ENCODE results near the gene PCDHB7.
"Not testable (repeated sequence)": the region's sequence is repeated elsewhere in the genome, so short reads cannot be mapped to it uniquely, and the experiment has no call there.

The PCDHB7 gene

GRCh38 chr5:141179876-141180275, 7.4 kb downstream of the PCDHB7 start:
- DNase-seq (ENCODE audit: low read depth in 1 of 2, low spot score in 1 of 2): not testable (repeated sequence)

GRCh38 chr5:141180313-141180712, 7.9 kb downstream of the PCDHB7 start:
- no peak for DNase-seq (ENCODE audit: low read depth in 1 of 2, low spot score in 1 of 2)

GRCh38 chr5:141182248-141182647, 9.8 kb downstream of the PCDHB7 start, which contains the start of gene PCDHB16:
Gene PCDHB16 (plus strand): TSS chr5:141182387. CDS start chr5:141182560, 173 bp downstream.
- DNase-seq (ENCODE audit: low read depth in 1 of 2, low spot score in 1 of 2): no peak

- DNase-seq (ENCODE audit: low read depth in 1 of 2, low spot score in 1 of 2): not testable (repeated sequence)
Observed at GRCh38 chr5:141184117-141184855, 11.8 kb downstream of the PCDHB7 start.

- DNase-seq (ENCODE audit: low read depth in 1 of 2, low spot score in 1 of 2): no peak
Observed at GRCh38 chr5:141186897-141187512, 14.6 kb downstream of the PCDHB7 start, which contains the start of gene PCDHB9. Gene PCDHB9 (plus strand): TSS chr5:141187161. CDS start chr5:141187319, 158 bp downstream.

- DNase-seq (ENCODE audit: low read depth in 1 of 2, low spot score in 1 of 2): not testable (repeated sequence)
Observed at GRCh38 chr5:141188682-141189081, 16.2 kb downstream of the PCDHB7 start.

GRCh38 chr5:141189131-141189530, 16.7 kb downstream of the PCDHB7 start:
- not testable (repeated sequence) for DNase-seq (ENCODE audit: low read depth in 1 of 2, low spot score in 1 of 2)

- no peak for DNase-seq (ENCODE audit: low read depth in 1 of 2, low spot score in 1 of 2)
Observed at GRCh38 chr5:141192110-141192725, 19.8 kb downstream of the PCDHB7 start, which contains the start of gene PCDHB10. Gene PCDHB10 (plus strand): TSS chr5:141192353. CDS start chr5:141192553, 200 bp downstream.

GRCh38 chr5:141194332-141194731, 21.9 kb downstream of the PCDHB7 start:
- DNase-seq (ENCODE audit: low read depth in 1 of 2, low spot score in 1 of 2): not testable (repeated sequence)

GRCh38 chr5:141196363-141196762, 23.9 kb downstream of the PCDHB7 start:
- no peak for DNase-seq (ENCODE audit: low read depth in 1 of 2, low spot score in 1 of 2)

- no peak for DNase-seq (ENCODE audit: low read depth in 1 of 2, low spot score in 1 of 2)
Observed at GRCh38 chr5:141199359-141200235, 27.2 kb downstream of the PCDHB7 start, which contains the start of gene PCDHB11. Gene PCDHB11 (plus strand): TSS chr5:141199627. CDS start chr5:141199775, 148 bp downstream.

- DNase-seq (ENCODE audit: low read depth in 1 of 2, low spot score in 1 of 2): not testable (repeated sequence)
Observed at GRCh38 chr5:141201126-141201525, 28.7 kb downstream of the PCDHB7 start.

GRCh38 chr5:141201646-141202045, 29.2 kb downstream of the PCDHB7 start:
- not testable (repeated sequence) for DNase-seq (ENCODE audit: low read depth in 1 of 2, low spot score in 1 of 2)

- DNase-seq (ENCODE audit: low read depth in 1 of 2, low spot score in 1 of 2): no peak
Observed at GRCh38 chr5:141208478-141208877, 36.0 kb downstream of the PCDHB7 start, which contains the start of gene PCDHB12. Gene PCDHB12 (plus strand): TSS chr5:141208719. CDS start chr5:141208908, 189 bp downstream.

- DNase-seq (ENCODE audit: low read depth in 1 of 2, low spot score in 1 of 2): not testable (repeated sequence)
Observed at GRCh38 chr5:141210281-141210680, 37.8 kb downstream of the PCDHB7 start.

GRCh38 chr5:141210849-141211248, 38.4 kb downstream of the PCDHB7 start:
- DNase-seq (ENCODE audit: low read depth in 1 of 2, low spot score in 1 of 2): not testable (repeated sequence)

- DNase-seq (ENCODE audit: low read depth in 1 of 2, low spot score in 1 of 2): not testable (repeated sequence)
Observed at GRCh38 chr5:141213656-141214339, 41.4 kb downstream of the PCDHB7 start, which contains the start of gene PCDHB13. Gene PCDHB13 (plus strand): TSS chr5:141213919. CDS start chr5:141214124, 205 bp downstream.

GRCh38 chr5:141214583-141214982, 42.1 kb downstream of the PCDHB7 start:
- not testable (repeated sequence) for DNase-seq (ENCODE audit: low read depth in 1 of 2, low spot score in 1 of 2)

GRCh38 chr5:141215504-141215903, 43.1 kb downstream of the PCDHB7 start:
- DNase-seq (ENCODE audit: low read depth in 1 of 2, low spot score in 1 of 2): not testable (repeated sequence)

GRCh38 chr5:141216035-141216434, 43.6 kb downstream of the PCDHB7 start:
- not testable (repeated sequence) for DNase-seq (ENCODE audit: low read depth in 1 of 2, low spot score in 1 of 2)
